HG02623 (cell line): ENCODE measurements around the gene PKP3.
A peak's percentile ranks its signal among the peaks of the same experiment; 100 is the strongest.
"Not testable (repeated sequence)": the region's sequence is repeated elsewhere in the genome, so short reads cannot be mapped to it uniquely, and the experiment has no call there.

Experiments
- ATAC-seq: cut with Tn5 transposase; IDR thresholded peaks from one replicate; pipeline ENCODE4 v1.9.1; 2021; ENCODE audit warnings: moderate library complexity; ENCODE audit not compliant: unreplicated experiment

PKP3 gene, protein sequence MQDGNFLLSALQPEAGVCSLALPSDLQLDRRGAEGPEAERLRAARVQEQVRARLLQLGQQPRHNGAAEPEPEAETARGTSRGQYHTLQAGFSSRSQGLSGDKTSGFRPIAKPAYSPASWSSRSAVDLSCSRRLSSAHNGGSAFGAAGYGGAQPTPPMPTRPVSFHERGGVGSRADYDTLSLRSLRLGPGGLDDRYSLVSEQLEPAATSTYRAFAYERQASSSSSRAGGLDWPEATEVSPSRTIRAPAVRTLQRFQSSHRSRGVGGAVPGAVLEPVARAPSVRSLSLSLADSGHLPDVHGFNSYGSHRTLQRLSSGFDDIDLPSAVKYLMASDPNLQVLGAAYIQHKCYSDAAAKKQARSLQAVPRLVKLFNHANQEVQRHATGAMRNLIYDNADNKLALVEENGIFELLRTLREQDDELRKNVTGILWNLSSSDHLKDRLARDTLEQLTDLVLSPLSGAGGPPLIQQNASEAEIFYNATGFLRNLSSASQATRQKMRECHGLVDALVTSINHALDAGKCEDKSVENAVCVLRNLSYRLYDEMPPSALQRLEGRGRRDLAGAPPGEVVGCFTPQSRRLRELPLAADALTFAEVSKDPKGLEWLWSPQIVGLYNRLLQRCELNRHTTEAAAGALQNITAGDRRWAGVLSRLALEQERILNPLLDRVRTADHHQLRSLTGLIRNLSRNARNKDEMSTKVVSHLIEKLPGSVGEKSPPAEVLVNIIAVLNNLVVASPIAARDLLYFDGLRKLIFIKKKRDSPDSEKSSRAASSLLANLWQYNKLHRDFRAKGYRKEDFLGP

DNA sequence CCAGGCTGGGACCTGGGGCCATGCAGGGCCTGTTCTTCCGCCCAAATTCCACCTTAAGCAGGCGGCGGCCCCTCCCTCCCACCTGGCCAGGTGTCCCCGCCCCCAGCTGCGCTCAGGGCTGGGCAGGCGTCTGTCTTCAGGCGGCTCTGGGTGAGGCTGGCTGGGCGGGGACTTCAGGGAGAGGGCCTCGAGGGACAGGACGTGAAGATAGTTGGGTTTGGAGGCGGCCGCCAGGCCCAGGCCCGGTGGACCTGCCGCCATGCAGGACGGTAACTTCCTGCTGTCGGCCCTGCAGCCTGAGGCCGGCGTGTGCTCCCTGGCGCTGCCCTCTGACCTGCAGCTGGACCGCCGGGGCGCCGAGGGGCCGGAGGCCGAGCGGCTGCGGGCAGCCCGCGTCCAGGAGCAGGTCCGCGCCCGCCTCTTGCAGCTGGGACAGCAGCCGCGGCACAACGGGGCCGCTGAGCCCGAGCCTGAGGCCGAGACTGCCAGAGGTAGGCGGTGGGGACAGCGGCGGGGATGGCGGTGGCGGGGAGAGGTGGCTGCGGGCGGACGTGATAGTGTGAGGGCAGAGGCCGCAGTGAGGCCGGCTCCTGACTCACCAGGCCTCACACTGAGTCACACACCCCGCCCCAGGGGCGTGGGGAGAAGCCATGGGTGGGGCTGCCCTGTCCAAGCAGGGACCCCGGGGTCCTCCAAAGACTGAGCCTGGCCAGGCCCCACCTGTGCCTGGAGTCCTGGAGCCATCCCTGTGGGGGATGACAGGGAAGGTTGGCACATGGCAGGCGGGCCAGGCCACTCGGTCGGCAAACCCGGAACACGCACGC is at the start of gene PKP3:
PKP3 (plus strand) TSS at position 176 of the 824 bp plus-strand sequence; CDS start at position 260, 84 bp downstream.
- ATAC-seq = no peak

GRCh38 chr11:344836-345578 is 49.0 kb upstream of the PKP3 start:
- ATAC-seq = no peak

DNA sequence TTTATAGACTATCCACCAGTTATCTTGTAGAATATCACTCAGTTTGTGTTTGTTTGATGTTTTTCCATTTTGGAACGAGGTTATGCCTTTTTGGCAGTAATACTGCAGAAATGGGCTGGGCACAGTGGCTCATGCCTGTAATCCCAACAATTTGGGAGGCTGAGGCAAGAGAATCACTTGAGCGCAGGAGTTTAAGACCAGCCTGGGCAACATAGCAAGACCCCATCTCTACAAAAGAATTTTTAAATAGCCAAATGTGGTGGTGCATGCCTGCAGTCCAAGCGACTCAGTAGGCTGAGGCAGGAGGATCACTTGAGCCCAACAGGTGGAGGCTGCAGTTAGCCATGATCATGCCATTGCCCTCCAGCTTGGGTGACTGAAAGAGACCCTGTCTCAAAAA is 47.5 kb upstream of the PKP3 start:
- no peak for ATAC-seq

DNA sequence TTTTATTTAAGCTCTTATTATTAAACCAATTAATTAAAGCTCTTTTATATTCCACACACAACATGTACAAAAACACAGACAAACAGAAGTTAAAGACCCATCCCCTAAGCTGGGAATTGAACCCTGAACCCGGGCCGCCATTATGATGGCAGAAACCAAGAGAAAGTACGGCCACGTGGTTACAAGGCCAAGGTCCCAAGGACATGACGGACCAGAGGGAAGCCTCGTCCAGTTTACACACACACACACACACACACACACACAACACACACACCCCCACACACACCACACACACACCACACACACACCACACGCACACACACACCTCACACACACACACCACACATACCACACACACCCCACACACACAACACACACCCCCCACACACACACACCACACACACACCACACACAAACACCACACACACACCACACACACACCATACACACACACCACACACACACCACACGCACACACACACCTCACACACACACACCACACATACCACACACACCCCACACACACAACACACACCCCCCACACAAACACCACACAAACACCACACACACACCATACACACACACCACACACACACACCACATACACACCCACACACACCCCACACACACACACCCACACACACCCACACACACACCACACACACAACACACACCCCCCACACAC is 44.6 kb upstream of the PKP3 start:
- ATAC-seq = not testable (repeated sequence)

DNA sequence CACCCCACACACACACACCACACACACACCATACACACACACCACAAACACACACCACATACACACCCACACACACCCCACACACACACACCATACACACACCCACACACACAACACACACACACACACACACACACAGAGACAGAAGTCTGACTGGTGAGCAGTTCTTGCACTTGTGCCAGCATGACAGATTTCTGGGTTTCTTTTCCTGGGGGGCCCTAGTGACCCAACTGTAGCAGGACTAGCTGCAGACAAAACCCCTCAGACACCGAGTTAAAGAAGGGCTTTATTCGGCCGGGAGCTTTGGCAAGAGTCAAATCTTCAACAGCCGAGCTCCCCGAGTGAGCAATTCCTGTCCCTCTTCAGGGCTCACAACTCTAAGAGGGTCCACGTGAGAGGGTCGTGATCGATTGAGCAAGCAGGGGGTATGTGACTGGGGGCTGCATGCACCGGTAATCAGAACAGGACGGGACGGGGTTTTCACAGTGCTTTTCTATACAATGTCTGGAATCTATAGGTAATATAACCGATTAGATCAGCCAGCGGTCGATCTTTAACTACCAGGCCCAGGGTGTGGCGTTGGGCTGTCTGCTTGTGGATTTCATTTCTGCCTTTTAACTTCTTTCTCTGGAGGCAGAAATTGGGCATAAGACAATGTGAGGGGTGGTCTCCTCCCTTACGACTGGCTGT is 43.8 kb upstream of the PKP3 start:
- not testable (repeated sequence) for ATAC-seq

GRCh38 chr11:350723-351255 is 43.2 kb upstream of the PKP3 start:
- no peak for ATAC-seq

DNA sequence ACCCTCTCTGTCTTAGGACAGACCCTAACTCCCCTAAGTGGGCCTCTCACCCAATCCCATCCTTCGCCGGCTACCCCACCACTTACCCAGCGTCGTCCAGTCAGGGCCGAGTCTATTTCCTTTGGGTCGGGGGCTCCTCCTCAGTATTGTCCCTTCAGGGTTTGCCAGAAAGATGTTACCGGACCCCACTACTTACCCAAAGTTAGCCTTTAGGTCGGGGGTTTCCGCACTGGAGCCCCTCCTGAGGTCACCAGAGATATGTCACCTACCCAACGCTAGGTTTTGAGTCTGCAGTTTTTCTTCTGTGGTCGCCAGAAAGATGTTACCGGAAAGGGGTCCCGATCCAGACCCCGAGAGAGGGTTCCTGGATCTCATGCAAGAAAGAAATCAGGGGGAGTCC is 42.6 kb upstream of the PKP3 start:
- ATAC-seq = no peak

- ATAC-seq = no peak
Measured at GRCh38 chr11:352456-353031, 41.5 kb upstream of the PKP3 start.

DNA sequence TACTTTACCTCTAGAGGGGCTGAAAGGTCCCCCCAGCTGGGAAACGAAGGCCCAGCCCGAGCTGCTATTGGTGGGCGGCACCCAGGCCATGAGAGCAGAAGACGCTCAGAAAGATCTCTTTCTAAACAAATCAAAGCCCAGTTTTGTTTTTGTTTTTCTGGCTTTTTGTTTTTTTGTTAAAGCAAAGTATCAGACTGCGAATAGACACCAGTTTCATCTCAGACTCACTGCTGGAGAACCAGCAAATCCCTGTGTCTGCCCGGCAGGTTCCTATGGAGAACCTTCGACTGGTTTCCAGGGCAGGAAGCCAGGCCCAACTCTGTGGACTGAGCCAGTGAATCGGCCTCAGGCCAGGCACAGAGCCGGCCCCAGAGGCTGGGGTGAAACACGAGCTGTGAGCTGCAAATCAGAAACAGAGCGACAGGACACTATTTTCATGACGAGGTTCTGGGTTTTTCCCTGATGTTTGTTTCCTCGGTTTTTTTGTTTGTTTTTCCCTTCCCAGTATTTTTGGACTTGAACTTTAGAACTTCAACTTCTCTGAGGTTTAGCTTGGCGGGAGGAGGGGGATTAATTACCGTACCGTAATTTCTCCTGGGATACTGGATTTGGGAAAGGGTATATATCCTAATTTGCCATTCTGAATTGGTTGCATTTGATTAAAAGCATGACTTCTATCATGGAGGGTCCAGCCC is 40.7 kb upstream of the PKP3 start:
- no peak for ATAC-seq

GRCh38 chr11:355581-356458 is 38.2 kb upstream of the PKP3 start:
- ATAC-seq = peak; percentile 62

DNA sequence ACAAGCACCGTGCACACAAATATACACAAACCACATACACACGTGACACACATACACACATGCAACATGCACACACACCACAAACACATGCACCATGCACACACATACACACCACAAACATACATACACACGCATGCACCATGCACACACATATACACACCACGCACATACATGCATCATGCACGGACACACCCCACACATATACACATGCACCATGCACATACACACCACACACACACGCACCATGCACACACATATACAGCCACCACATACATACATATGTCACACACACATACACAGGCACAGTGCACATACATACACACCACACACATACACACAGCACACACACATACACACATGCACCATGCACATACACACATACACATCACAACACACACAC is 37.4 kb upstream of the PKP3 start:
- no peak for ATAC-seq

DNA sequence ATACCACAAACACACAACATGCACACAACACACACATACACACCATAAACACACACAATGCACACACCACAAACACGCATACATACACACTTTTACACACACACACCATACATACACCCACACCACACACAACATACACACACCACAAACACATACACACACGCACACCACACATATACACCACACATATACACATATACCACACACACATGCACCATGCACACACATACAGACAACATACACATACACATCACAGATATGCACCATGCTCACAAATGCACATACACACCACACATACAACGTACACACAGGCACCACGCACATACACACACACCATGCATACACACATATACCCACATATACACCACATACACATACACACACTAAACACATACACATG is 36.4 kb upstream of the PKP3 start:
- ATAC-seq = no peak

DNA sequence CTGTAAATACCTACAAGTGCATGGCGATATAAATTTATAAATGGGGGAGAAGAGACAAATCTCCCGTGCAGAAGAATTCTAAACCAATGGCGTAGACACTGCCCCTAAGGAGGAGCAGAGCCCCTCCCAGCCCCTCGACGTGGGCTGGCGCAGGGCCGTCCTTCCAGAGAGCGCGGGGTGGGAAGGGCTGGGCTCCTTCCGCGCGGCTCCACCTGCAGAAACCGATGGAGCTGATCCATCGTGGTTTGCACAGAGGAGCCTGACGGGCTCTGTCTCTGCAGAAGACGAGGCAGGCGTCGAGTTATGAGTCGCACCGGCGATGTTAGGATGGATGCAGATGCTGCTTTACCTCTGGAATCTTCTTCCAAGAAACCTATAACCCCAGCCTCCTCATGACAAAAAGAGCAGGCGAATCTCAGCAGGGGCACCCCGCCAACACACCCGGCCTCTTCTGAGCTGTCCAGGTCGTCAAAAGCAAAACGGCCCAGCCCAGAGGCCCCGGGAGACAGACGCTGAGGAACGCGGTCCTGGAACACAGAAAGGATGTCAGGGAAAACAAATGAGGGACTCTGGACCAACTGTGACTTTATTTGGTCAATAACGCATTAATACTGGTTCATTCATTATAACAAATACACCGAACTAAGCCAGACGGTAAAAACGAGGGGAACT is 35.7 kb upstream of the PKP3 start:
- no peak for ATAC-seq

GRCh38 chr11:359181-359714 is 34.8 kb upstream of the PKP3 start:
- no peak for ATAC-seq

DNA sequence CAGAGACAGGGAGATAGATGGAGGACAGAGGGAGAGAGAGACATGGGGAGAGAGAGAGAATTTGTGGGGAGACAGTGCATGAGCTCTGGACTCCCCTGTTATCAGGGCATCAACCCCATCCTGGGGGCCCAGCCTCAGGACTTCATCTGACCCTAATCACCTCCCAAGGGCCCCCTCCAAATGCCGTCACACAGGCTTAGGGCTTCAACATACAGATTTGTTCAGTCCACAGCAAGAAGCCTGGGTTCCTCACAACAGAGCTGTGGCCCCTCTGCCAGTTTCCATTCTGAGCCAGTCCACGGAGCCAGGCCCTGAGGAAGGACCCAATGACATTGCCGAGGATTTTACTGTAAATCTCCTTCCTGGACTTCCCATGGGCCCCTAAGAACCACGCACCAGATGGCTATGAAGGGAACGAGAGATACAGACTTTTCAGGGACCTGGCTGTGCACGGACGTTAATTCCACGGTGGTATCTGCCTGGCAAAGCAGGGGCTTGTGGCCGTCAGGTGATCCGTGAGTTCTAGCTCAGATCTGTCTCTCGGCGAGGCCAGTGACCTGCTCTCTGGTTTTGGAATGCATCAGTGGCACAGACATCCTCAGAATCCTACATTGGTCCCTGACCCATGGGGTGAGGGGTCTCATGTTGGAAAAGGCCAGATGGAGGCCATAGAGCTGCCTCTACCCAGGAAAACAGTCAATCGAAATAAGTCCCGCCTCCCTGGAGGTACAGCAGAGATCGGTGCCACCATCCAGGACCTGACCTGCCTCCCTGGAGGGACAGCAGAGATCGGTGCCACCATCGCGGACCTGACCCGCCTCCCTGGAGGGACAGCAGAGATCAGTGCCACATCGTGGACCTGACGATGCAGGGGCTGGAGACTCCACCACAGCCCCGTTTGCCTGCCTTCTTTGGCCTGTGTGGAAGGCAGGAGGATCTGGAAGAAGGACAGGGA is 33.4 kb upstream of the PKP3 start:
- no peak for ATAC-seq
